ENCODE results near the gene TAX1BP1. TPM values are rescaled to one million over a fixed set of nuclear protein-coding genes. Genes with fewer than 3 reads are reported as not detected.

TAX1BP1 gene
- total and polyA plus RNA-seq, 2 of the 13 experiments (the other 11 are each of a cell fraction or from before 2014, with no cell fraction given) = 95.2 to 98.9 TPM

GRCh38 chr7:27765841-27766240 lies 25.9 kb downstream of the TAX1BP1 start:
- H3K27me3 ChIP-seq (ENCODE audit: control insufficient read depth in 1 of 2, insufficient read depth in 2 of 2, low read length in 2 of 2) = no peaks in the 10 kb centered on the region
- WGBS (ENCODE audit: low lambda C conversion rate) = 97% methylated on average over 11 of the region's 11 CpGs
- no peak overlapping the region for H3K4me2 ChIP-seq (ENCODE audit: low read depth, low read length)
- POLR2A ChIA-PET = no interaction called here
- intact Hi-C loops (cut with micrococcal nuclease; ENCODE audit: unreplicated experiment) = no loop called here
- peaks cover 0 to 27% of the 10 kb centered on the region in 2 experiments; a peak in 2 of 5 replicates for H3K36me3 ChIP-seq (replicated peaks in 1 of 2; ENCODE audit: control insufficient read depth in 1 of 2, insufficient read depth in 2 of 2, low read length in 2 of 2)
- peaks cover 10% of the 10 kb centered on the region for H3K79me2 ChIP-seq (ENCODE audit: insufficient read depth, low read length)
- H3K9me3 ChIP-seq (ENCODE audit: low read length) = no peaks in the 10 kb centered on the region
- no peak for DNase-seq (ENCODE audit: low spot score)
- BruUV-seq (replicated peaks) = no TSS peak
- no peak overlapping the region for H3K4me3 ChIP-seq (replicated peaks in 1 of 3; ENCODE audit: insufficient read depth in 1 of 3, low read depth in 2 of 3, low read length in 3 of 3)
- H4K20me1 ChIP-seq (ENCODE audit: insufficient read depth, low read length) = peaks cover 3% of the 10 kb centered on the region; the same call in 1 of the 2 replicates
- peaks cover 14% of the 10 kb centered on the region for H3K4me1 ChIP-seq (ENCODE audit: insufficient read depth, low read length)
- no peak for ATAC-seq
- no peak overlapping the region for H2AFZ ChIP-seq (ENCODE audit: low read length)
- no peak overlapping the region for H3K9ac ChIP-seq (ENCODE audit: insufficient read depth, low read depth, low read length)
- no peak overlapping the region for H3K27ac ChIP-seq (ENCODE audit: extremely low read length, insufficient read depth, low read length)
- no peak for FAIRE-seq
- in situ Hi-C loops (cut with HindIII; ENCODE audit: extremely low pct_ligation_motif_present, low pct_unique_long_range_greater_than_20kb) = no loop called here
- CTCF ChIA-PET (ENCODE audit: low intra/inter-chr PET ratio, low total read pairs) = no interaction called here
- no peak for TF ChIP-seq ZNF780A (CRISPR knock-in tag; IDR thresholded peaks at IDR 0.05)
- no peak for TF ChIP-seq KLF11 (CRISPR knock-in tag; IDR thresholded peaks at IDR 0.05)
- no peak for TF ChIP-seq DZIP1 (CRISPR knock-in tag; IDR thresholded peaks at IDR 0.05)
- no peak for TF ChIP-seq NCOR1 (IDR thresholded peaks at IDR 0.05; ENCODE audit: borderline replicate concordance, low read length)
- no peak for TF ChIP-seq GATA4 (IDR thresholded peaks at IDR 0.05; ENCODE audit: borderline replicate concordance, low read depth)
- TF ChIP-seq GTF3A (CRISPR knock-in tag; conservative IDR thresholded peaks at IDR 0.05) = no peak
- no peak for TF ChIP-seq GATAD2A (CRISPR knock-in tag; IDR thresholded peaks at IDR 0.05)
- TF ChIP-seq ZNF572 (CRISPR knock-in tag; IDR thresholded peaks at IDR 0.05) = no peak
- TF ChIP-seq PTBP1 (IDR thresholded peaks at IDR 0.05; ENCODE audit: low read depth, low read length, poor library complexity, severe bottlenecking) = no peak
- no peak for TF ChIP-seq ZNF205 (CRISPR knock-in tag; IDR thresholded peaks at IDR 0.05)
- TF ChIP-seq ZNF816 (CRISPR knock-in tag; IDR thresholded peaks at IDR 0.05; ENCODE audit: borderline replicate concordance) = no peak
- TF ChIP-seq NFE2L1 (CRISPR knock-in tag; IDR thresholded peaks at IDR 0.05; ENCODE audit: borderline replicate concordance) = no peak
- no peak for TF ChIP-seq XRCC5 (optimal IDR thresholded peaks at IDR 0.05; ENCODE audit: low read length)
- no peak for TF ChIP-seq PITX1 (CRISPR knock-in tag; IDR thresholded peaks at IDR 0.05)
- TF ChIP-seq MIER3 (CRISPR knock-in tag; IDR thresholded peaks at IDR 0.05; ENCODE audit: borderline replicate concordance) = no peak
- no peak for TF ChIP-seq ZNF615 (CRISPR knock-in tag; IDR thresholded peaks at IDR 0.05; ENCODE audit: borderline replicate concordance)
- TF ChIP-seq ARID4A (CRISPR knock-in tag; IDR thresholded peaks at IDR 0.05; ENCODE audit: borderline replicate concordance) = no peak
- TF ChIP-seq ZSCAN29 (CRISPR knock-in tag; conservative IDR thresholded peaks at IDR 0.05) = no peak
- TF ChIP-seq ZNF282 (IDR thresholded peaks at IDR 0.05; ENCODE audit: partially characterized antibody) = no peak
